ENCODE measurements around the gene UCK1.

UCK1 gene

GRCh38 chr9:131529597-131530545 is 1.2 kb downstream of the UCK1 start:
- no peak for DNase-seq (ENCODE audit: low spot score)
- peak overlapping the region; percentile 70 for H3K27ac ChIP-seq
- POLR2A ChIA-PET (ENCODE audit: low non-redundant PET) = no interaction called here
- CTCF ChIA-PET = no interaction called here
- TF ChIP-seq CTCF (conservative IDR thresholded peaks at IDR 0.05; ENCODE audit: low read depth) = no peak

- peak overlapping the region; percentile 70 for H3K27ac ChIP-seq
- no peak for TF ChIP-seq CTCF (conservative IDR thresholded peaks at IDR 0.05; ENCODE audit: low read depth)
- DNase-seq (ENCODE audit: low spot score) = no peak
- CTCF ChIA-PET = no interaction called here
- POLR2A ChIA-PET (ENCODE audit: low non-redundant PET) = no interaction called here
Measured at GRCh38 chr9:131528886-131529505, 2.1 kb downstream of the UCK1 start.

DNA sequence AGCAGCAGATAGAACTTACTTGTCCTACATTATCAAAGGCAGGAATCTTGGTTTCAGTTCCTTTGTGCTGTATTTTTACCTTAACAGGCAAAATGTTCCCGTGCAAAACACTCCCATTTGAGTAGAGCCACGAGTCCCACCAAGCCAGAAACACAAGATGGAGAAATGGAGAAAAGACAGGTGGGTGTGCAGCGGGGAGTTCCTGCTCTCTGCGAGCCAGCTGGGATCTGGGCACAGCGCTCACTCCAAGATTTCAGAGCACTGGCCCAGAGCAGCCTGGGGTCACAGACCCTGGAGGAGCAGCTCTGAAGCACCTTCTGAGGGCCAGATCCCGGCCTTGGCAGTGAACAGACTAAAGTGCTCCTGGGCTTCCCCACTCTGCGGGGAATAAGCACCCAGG is 2.9 kb downstream of the UCK1 start:
- no peak for TF ChIP-seq CTCF (conservative IDR thresholded peaks at IDR 0.05; ENCODE audit: low read depth)
- H3K27ac ChIP-seq = peak overlapping the region; percentile 70
- no peak for DNase-seq (ENCODE audit: low spot score)
- CTCF ChIA-PET = interaction anchor here (0.8 kb wide), 1 partner anchor 63 kb away, joined by 4 read pairs; no protein-coding TSS in a partner anchor
- POLR2A ChIA-PET (ENCODE audit: low non-redundant PET) = no interaction called here

DNA sequence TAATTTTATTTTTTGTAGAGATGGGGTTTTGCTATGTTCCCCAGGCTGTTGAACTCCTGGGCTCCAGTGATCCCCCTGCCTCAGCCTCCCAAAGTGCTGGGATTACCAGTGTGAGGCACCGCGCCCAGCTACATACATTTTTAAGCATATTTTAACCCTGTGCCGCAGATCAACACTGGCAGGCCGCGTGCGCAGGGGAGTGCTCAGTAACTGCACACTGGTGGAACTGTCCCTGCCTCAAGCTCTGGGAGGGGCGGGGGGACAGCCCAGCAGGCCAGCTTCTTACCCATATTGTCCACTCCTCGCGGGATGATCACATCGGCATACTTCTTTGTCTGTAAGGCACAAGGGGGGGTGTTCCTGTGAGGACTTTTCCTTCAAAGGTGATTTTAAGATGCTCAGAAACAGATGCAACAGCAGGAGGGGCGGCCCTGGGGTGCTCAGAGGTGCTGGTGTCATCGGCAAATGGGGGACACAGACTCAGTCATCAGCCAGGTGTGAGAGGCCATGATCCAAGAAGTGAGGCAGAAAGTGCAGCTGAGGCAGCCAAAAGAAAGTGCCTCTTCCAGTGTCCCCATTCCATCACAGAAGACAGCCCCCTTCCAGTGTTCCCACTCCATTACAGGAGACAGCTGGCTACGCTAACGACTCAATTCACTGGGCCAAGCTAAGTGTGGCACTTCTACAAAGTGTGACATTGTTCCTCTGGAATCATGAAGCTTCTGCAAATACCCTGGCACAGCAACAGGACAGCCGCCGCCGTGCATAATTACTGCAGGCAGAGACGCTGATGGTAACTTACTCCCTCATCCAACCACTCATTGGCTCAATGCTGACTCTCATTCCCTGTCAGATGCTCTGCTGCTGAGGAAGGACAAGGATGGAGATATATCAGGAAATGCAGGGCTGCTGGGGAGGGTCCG is 5.2 kb downstream of the UCK1 start:
- no peak for TF ChIP-seq CTCF (conservative IDR thresholded peaks at IDR 0.05; ENCODE audit: low read depth)
- H3K27ac ChIP-seq = no peak overlapping the region
- DNase-seq (ENCODE audit: low spot score) = no peak
- CTCF ChIA-PET = interaction anchor here (0.7 to 1.0 kb wide), 3 partner anchors 9 to 189 kb away, joined by 3 to 5 read pairs (median 5); no protein-coding TSS in a partner anchor
- POLR2A ChIA-PET (ENCODE audit: low non-redundant PET) = no interaction called here

DNA sequence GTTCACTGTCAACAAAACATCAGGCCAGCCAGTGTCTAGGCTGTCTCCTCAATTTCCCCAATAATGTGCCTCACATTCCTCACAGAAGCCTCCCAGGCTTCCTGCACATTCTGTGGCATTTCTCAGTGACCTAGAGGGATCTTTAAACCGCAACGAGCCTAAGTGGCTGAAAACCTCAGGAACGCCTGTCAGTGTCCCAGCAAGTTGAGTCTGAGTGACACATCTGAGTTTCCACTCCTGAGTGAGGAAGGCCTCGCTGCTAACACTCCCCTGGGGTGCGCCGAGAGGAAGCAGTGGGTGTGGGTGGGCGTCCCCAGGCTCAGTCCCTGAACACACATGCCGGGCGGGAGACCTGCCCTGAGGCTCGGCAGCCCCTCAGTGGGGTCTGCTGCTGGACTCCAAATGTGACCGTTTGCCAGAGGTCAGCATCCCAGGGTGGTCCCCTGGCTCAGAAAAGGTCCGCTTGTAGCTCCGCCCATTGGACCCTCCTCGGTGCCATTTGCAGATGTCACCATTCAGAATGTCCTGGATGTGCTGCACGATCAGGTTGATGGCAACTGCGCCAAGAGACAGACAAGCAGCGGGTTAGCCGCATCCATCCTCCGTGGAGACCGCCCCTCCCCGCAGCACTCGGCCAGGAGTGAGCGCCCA is 6.3 kb downstream of the UCK1 start:
- no peak for DNase-seq (ENCODE audit: low spot score)
- H3K27ac ChIP-seq = peak overlapping the region; percentile 5; the same call in 1 of the 2 replicates
- no peak for TF ChIP-seq CTCF (conservative IDR thresholded peaks at IDR 0.05; ENCODE audit: low read depth)
- POLR2A ChIA-PET (ENCODE audit: low non-redundant PET) = no interaction called here
- CTCF ChIA-PET = interaction anchor here (0.6 to 1.0 kb wide), 2 partner anchors 188 to 634 kb away, joined by 3 to 5 read pairs; no protein-coding TSS in a partner anchor
